HG03520 (cell line): ENCODE measurements around the gene ARAP2.
"Not testable (repeated sequence)": the region's sequence is repeated elsewhere in the genome, so short reads cannot be mapped to it uniquely, and the experiment has no call there.

Source experiments
- ATAC-seq: cut with Tn5 transposase; IDR thresholded peaks from one replicate; pipeline ENCODE4 v1.9.1; 2021; ENCODE audit warnings: mild to moderate bottlenecking, moderate library complexity; ENCODE audit not compliant: unreplicated experiment

Gene ARAP2

DNA sequence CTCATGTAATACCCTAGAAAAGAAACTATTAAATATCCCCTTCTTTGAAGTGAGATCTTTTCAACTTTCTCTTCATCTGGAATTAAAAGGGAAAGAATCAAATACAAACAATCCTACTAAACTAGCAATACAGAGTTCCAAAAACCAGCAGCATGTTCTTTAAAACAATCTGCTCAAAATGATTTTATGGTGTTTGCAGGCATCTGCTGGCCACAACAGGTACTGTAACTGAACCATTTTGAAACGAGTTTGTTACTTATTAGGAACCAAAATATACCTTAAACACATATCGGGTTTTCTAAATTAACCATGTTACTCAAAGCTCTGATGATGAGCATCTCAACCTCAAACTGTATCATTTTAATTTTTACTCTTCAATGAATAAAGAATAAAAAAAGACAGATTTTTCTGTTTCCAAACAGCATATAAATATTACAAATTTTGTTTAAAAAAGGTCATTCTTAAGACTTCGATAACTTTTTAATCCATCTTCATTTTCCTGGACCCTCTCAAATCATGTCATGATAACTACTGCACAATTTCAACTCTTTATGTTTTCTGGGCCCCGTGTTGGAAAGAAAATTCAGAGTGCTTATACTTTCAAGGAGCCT is 56.5 kb downstream of the ARAP2 start:
- ATAC-seq: no peak

- ATAC-seq: no peak
Observed at GRCh38 chr4:36183665-36184393, 60.5 kb downstream of the ARAP2 start.

- no peak for ATAC-seq
Observed at GRCh38 chr4:36183232-36183631, 61.1 kb downstream of the ARAP2 start.

DNA sequence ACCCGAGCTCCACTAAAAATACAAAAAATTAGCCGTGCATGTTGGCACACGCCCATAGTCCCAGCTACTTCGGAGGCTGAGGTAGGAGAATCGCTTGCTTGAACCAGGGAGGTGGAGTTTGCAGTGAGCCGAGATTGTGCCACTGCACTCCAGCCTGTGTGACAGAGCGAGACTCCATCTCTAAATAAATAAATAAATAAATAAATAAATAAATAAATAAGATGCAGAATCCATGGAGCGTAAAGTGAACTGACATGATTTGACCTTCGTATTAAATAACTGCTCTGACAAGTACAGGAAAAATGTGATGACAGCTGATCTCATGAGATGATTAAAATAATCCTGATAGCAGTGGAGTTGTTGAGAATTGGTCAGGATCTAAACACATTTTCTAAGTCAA is 62.0 kb downstream of the ARAP2 start:
- not testable (repeated sequence) for ATAC-seq

GRCh38 chr4:36180206-36180605 is 64.1 kb downstream of the ARAP2 start:
- ATAC-seq: no peak

DNA sequence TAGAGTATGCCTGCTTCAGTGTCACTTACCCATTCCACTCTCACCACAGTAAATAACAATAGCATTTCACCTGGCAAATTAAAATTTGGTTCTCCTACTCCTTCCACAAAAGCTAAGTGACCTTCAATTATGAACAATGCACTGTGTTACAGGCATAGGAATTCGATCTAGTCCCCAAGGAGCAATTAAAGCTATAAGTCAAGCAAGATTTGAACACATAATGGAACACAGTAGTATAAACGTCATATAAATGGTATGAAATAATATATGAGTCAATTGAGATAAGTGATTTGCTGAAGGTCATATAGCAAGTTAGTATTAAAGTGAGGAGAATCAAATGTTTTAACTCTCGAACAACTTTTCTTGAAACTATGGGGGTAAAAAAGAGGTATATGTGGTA is 65.8 kb downstream of the ARAP2 start:
- ATAC-seq: no peak

- no peak for ATAC-seq
Observed at GRCh38 chr4:36177946-36178345, 66.4 kb downstream of the ARAP2 start.

DNA sequence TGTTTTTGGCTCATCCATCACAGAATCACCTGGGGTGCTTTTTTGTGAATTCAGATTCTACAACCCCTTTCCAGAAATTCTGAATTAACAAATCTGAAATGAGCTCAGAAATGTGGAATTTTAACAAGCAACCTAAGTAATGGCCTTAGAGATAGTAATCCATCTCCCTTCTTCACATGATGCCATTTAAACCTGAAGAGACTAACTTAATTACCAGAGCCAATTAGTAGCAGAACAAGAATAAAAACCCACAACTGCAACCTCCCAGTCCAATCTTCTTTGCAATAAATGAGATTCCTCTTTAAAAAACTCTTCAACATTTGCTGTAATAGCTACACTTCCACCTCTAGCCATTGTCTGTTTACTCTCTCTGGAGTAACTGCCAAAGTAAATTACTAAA is 69.7 kb downstream of the ARAP2 start:
- ATAC-seq: no peak

DNA sequence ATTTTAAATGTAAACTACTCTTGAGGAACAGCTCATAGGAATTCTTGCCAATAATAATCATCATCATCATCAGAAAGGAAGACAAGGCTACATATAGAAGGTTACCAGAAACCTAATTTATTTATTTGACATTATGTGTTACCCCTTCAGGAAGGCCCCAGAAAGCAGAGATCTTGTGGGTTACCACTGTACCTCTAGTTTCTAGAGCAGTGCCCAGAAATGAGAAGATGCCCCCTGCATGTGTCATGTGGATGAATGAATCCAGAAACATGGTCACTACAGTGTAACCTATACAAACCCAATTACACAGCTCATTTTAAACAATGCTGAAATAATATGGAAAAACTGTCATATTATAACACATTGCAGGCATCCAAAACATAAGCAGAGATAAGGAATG is 70.4 kb downstream of the ARAP2 start:
- no peak for ATAC-seq

DNA sequence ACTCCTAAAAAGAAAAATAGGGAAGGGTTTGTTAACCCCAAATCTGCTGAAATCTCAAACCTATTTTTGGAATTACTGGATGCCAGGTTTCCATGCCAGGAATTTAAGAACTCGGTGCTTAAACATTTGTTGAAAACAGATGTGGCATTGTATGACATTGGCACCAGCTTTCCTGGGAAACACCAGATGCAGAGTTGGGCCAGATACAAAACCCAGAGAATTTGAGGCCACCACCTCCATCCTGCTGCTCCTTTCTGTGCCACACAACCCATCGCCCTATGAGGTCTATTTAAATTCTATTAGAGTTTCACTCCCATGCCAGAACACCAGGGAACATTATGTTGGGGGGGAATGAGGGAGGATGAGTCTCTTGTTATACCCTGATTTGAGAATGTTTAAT is 71.7 kb downstream of the ARAP2 start:
- no peak for ATAC-seq

- ATAC-seq: no peak
Observed at GRCh38 chr4:36168127-36168878, 76.0 kb downstream of the ARAP2 start.

GRCh38 chr4:36165631-36166005 is 78.7 kb downstream of the ARAP2 start:
- ATAC-seq: no peak

DNA sequence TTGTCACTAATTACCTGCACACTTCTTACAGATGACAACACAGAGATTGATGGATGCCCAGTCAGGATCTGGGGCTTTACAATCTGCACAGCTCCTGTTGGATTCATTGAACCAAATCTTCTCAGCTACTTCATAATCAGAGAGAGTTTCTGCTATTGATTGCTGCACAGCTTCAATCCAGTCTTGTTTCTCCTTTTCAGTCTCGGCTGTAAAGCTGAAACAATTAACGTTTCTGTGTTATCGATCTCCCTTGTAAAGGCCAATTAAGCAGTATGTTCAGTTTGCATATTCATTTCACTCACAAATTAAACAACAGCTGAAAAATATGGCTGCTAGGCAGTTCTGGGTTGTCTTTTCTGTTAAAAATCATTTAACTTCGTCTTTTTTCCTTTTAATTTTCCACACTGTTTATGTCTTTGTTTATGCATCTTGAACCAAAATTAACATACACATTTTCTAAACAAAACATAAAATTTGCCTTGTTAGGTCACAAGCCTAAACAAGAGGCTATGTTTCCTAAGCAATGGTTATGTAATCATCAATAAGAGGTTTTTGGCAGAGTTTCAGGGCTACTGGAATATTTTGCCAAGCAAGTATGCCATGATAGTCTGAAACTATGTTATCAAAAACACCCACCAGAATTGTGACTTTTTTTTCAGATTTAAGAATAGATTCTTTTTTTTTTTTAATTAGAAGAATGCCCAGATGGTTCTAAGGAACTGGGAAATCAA is 79.2 kb downstream of the ARAP2 start:
- ATAC-seq: no peak

GRCh38 chr4:36163198-36163597 is 81.1 kb downstream of the ARAP2 start:
- ATAC-seq: peak; percentile 49

DNA sequence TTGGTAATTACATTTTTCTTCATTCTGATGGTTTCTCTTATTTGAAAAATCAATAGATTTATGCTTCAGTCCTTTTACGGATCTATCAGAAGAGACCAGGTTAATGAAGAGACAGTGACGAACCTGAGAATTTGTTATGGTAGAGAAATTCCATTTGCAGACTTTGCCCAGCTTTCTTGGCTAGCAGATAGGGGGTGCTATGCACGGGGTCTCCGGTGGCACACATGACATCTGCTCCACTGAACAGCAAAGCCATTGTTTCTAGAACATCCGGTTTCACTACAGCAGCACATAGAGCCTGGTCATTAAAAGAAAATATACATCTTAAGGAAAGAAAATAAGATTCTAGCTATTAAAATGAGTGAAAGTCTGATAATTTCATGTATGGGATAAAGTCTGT is 85.1 kb downstream of the ARAP2 start:
- no peak for ATAC-seq

- no peak for ATAC-seq
Observed at GRCh38 chr4:36152735-36153134, 91.6 kb downstream of the ARAP2 start.

GRCh38 chr4:36142504-36142903 is 101.8 kb downstream of the ARAP2 start:
- no peak for ATAC-seq

- ATAC-seq: no peak
Observed at GRCh38 chr4:36141186-36141585, 103.1 kb downstream of the ARAP2 start.

DNA sequence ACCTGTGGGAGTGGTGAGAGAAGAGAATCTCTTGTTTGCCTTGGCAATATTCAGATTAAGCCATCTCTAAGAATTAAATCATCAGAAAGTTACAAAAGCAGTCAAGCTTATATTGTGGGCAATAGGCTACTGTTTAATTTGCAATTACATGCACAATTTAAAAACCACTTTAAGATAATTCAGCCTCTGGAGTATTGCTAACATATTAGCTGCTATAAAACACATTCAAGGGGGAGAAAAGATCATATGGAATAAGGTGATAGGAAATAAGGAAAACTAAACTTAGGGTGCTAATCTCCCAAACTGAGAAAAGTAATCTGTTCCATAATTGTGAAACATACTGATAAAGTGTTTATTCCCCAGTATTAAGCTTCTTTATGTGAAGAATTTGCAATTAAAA is 103.9 kb downstream of the ARAP2 start:
- no peak for ATAC-seq

DNA sequence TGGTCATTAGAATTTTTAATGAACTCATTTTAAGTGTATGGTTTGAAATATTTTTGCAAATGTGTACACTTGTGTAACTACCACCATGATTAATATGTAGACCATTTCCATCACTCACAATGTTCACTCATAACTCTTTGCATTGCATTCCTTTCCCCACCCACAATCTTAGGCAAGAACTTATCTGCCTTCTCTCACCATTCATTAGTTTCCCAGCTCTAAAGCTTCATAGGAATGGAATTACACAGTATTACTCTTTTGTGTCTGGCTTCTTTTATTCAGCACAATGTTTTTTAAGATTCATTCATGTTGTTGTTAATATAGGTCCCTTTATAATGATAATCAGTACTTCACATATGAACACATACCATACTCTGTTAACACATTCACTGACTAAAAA is 106.1 kb downstream of the ARAP2 start:
- no peak for ATAC-seq

- no peak for ATAC-seq
Observed at GRCh38 chr4:36137336-36137735, 107.0 kb downstream of the ARAP2 start.
